PC-3 (cell line): ENCODE results near the gene PPM1G. TPM values are rescaled to one million over a fixed set of nuclear protein-coding genes. Genes with fewer than 3 reads are reported as not detected.

ENCODE experiments used
- ATAC-seq: fragments of 200-7000 bp; cut with Tn5 transposase; 2 replicates; pipeline ENCODE4 v1.9.1; 2020; ENCODE audit warnings: mild to moderate bottlenecking, moderate library complexity
- BruUV-seq: library from RNA; stranded (reverse); fragments of 400-500 nt; replicated peaks from 2 replicates; lab custom pipeline; 2021; lab: Mats Ljungman, UMichigan
- CTCF ChIA-PET: fragments of 300-600 bp; sonication (Branson Sonifier 250); formaldehyde crosslinking; loops from one replicate; lab custom pipeline; 2022; ENCODE audit warnings: antibody characterized with exemption; lab: Charles Lee
- POLR2A ChIA-PET: fragments of 300-600 bp; sonication (Branson Sonifier 250); formaldehyde crosslinking; loops from one replicate; lab custom pipeline; 2022; ENCODE audit warnings: antibody characterized with exemption; ENCODE audit not compliant: unreplicated experiment; lab: Charles Lee
- DNase-seq: peaks from one replicate; pipeline ENCODE4 v3.0.0-alpha.2; 2015
- H2AFZ ChIP-seq: fragments of 300-600 bp; sonication (generic); 2 replicates; pipeline ENCODE4 v1.6.0; 2016; ENCODE audit warnings: antibody characterized with exemption, low read length
- H3F3A ChIP-seq: fragments of 300-600 bp; sonication (generic); one replicate; pipeline ENCODE4 v1.6.0; 2017; ENCODE audit warnings: antibody characterized with exemption, low read length, control low read depth, mild to moderate bottlenecking; ENCODE audit not compliant: unreplicated experiment
- H3K27ac ChIP-seq: fragments of 300-600 bp; sonication (generic); 2 replicates; pipeline ENCODE4 v1.5.1; 2016; ENCODE audit warnings: mild to moderate bottlenecking, low read length
- H3K27me3 ChIP-seq: fragments of 300-600 bp; sonication (generic); 2 replicates; pipeline ENCODE4 v1.6.1; 2016; ENCODE audit warnings: low read length, mixed read lengths
- H3K36me3 ChIP-seq: fragments of 300-600 bp; sonication (generic); 2 replicates; pipeline ENCODE4 v1.6.1; 2016; ENCODE audit warnings: low read depth, mixed run types, low read length, mixed read lengths
- H3K4me1 ChIP-seq: fragments of 300-600 bp; sonication (generic); 2 replicates; pipeline ENCODE4 v1.5.1; 2016; ENCODE audit warnings: low read length; ENCODE audit not compliant: insufficient read depth
- H3K4me2 ChIP-seq: fragments of 300-600 bp; sonication (generic); 2 replicates; pipeline ENCODE4 v1.6.0; 2016; ENCODE audit warnings: low read length
- H3K4me3 ChIP-seq: fragments of 300-600 bp; sonication (generic); 2 replicates; pipeline ENCODE4 v1.5.1; 2016; ENCODE audit warnings: mild to moderate bottlenecking, low read length, mixed read lengths
- H3K79me2 ChIP-seq: fragments of 300-600 bp; sonication (generic); 2 replicates; pipeline ENCODE4 v1.6.1; 2017; ENCODE audit warnings: low read length, mixed read lengths
- H3K9ac ChIP-seq: fragments of 300-600 bp; sonication (generic); 2 replicates; pipeline ENCODE4 v1.6.0; 2016; ENCODE audit warnings: mild to moderate bottlenecking, low read length
- H3K9me2 ChIP-seq: fragments of 300-600 bp; sonication (generic); replicated peaks from 2 replicates; pipeline ENCODE4 v1.6.1; 2016; ENCODE audit warnings: mixed run types, low read length, mixed read lengths
- H3K9me3 ChIP-seq: fragments of 300-600 bp; sonication (generic); 2 replicates; pipeline ENCODE4 v1.6.1; 2016; ENCODE audit warnings: low read length, mixed read lengths
- H4K20me1 ChIP-seq: fragments of 300-600 bp; sonication (generic); 2 replicates; pipeline ENCODE4 v1.6.1; 2016; ENCODE audit warnings: low read length, mixed read lengths
- EZH2 ChIP-seq: fragments of 300-600 bp; sonication (generic); IDR thresholded peaks from one replicate; pipeline ENCODE4 v1.6.1; 2017; ENCODE audit warnings: antibody characterized with exemption, mild to moderate bottlenecking, low read length; ENCODE audit not compliant: unreplicated experiment
- EZH2phosphoT487 ChIP-seq: fragments of 300-600 bp; sonication (generic); IDR thresholded peaks from 2 replicates; pipeline ENCODE4 v1.6.1; 2018; ENCODE audit warnings: mild to moderate bottlenecking, antibody characterized with exemption, low read length, borderline replicate concordance
- intact Hi-C: fragments of 100-400 bp; cut with micrococcal nuclease; formaldehyde crosslinking; loops from 2 replicates; pipeline ENCODE4 v1.9.0; 2023
- total RNA-seq: library from RNA; depleted of rRNA; stranded (reverse); fragments of >200 nt; gene quantifications from 2 replicates; pipeline ENCODE4 v1.2.3, GENCODE V29; 2014
- TF ChIP-seq, protein P1 (sequence below): fragments of 300-600 bp; sonication (generic); conservative IDR thresholded peaks from 2 replicates; pipeline ENCODE4 v1.5.1; 2017; ENCODE audit warnings: antibody characterized with exemption, low read depth, mild to moderate bottlenecking, low read length

Gene PPM1G
- total RNA-seq, 1 experiment from 2014 or later = 122 TPM

GRCh38 chr2:27370026-27370815 is 39.2 kb downstream of the PPM1G start, which contains the start of the genes EIF2B4 and SNX17:
Gene EIF2B4 (minus strand): TSS chr2:27370338. CDS start chr2:27370314, 24 bp downstream.
Gene SNX17 (plus strand): TSS chr2:27370616. CDS start chr2:27370744, 128 bp downstream.
- no TSS peak for BruUV-seq
- H3F3A ChIP-seq = no peaks in the 10 kb centered on the region
- H3K27ac ChIP-seq = peak within 1 kb of the TSS; percentile 51
- peaks cover 27% of the 10 kb centered on the region for H3K36me3 ChIP-seq
- ChIA-PET POLR2A (interaction anchor here (0.6 to 1.0 kb wide), 2 partner anchors 39 to 49 kb away, joined by 3 to 5 read pairs; partner anchors contain the start of gene PPM1G), CTCF (no interaction called here)
- H3K4me3 ChIP-seq = peak within 1 kb of the TSS; percentile 76
- no peaks in the 10 kb centered on the region for H3K9me3 ChIP-seq
- peak within 1 kb of the TSS; percentile 93 for H3K9ac ChIP-seq
- no peaks in the 10 kb centered on the region for H4K20me1 ChIP-seq
- peak; percentile 99 for DNase-seq
- no peaks in the 10 kb centered on the region for H3K27me3 ChIP-seq
- H2AFZ ChIP-seq = peak within 1 kb of the TSS; percentile 90
- H3K9me2 ChIP-seq = no peaks in the 10 kb centered on the region
- peaks cover 48% of the 10 kb centered on the region for H3K79me2 ChIP-seq
- ATAC-seq = peak; percentile 92
- TF ChIP-seq EZH2phosphoT487 = no peak
- TF ChIP-seq, protein P1, sequence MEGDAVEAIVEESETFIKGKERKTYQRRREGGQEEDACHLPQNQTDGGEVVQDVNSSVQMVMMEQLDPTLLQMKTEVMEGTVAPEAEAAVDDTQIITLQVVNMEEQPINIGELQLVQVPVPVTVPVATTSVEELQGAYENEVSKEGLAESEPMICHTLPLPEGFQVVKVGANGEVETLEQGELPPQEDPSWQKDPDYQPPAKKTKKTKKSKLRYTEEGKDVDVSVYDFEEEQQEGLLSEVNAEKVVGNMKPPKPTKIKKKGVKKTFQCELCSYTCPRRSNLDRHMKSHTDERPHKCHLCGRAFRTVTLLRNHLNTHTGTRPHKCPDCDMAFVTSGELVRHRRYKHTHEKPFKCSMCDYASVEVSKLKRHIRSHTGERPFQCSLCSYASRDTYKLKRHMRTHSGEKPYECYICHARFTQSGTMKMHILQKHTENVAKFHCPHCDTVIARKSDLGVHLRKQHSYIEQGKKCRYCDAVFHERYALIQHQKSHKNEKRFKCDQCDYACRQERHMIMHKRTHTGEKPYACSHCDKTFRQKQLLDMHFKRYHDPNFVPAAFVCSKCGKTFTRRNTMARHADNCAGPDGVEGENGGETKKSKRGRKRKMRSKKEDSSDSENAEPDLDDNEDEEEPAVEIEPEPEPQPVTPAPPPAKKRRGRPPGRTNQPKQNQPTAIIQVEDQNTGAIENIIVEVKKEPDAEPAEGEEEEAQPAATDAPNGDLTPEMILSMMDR = peak; percentile 81
- intact Hi-C loops = loop anchor here (1.0 kb wide), 3 partner anchors 14 to 299 kb away; partner anchors contain the start of genes GTF3C2 and OST4
- H3K4me1 ChIP-seq = peaks cover 35% of the 10 kb centered on the region
- H3K4me2 ChIP-seq = peak within 1 kb of the TSS; percentile 98

DNA sequence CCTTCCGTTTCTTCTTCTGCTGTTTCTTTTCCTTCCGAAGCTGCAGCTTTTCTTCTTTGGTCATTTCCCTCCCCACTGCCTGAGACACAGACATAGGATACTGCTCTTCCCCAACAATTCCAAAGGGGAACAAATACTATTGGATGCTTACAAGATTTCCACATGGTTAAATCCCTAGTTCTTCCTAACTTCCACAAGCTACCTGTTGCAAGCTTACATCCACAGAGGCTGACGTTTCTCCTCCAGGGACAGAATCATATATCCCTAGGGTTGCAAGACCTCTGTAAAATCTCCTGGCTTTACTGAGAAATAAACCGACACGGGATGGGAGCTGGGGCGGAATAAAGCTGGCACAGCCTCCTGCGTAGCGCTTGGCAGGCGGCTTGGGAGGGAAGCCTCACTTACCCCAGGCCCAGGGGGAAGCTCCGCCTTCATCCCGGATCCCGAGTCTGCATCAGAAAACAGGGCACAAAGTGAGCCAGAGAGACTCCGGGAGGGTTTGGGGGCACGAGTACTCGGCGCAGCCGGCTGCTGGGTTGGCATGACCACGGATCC is 39.8 kb downstream of the PPM1G start:
- peak overlapping the region; percentile 76 for H3K4me3 ChIP-seq
- CTCF ChIA-PET = interaction anchor here (0.5 kb wide), 1 partner anchor 12 kb away, joined by 3 read pairs; no protein-coding TSS in a partner anchor
- peak overlapping the region; percentile 83 for H3K4me2 ChIP-seq
- TSS peak; percentile 51 for BruUV-seq
- peak; percentile 54 for DNase-seq
- ATAC-seq = peak; percentile 43
- intact Hi-C loops = loop anchor here (1.0 kb wide), 3 partner anchors 13 to 298 kb away; partner anchors contain the start of genes GTF3C2 and OST4
- peak overlapping the region; percentile 88 for H3K9ac ChIP-seq
- no peak for TF ChIP-seq EZH2phosphoT487
- no peak for TF ChIP-seq EZH2
- TF ChIP-seq, protein P1 = no peak
- no peaks in the 10 kb centered on the region for H3F3A ChIP-seq
- peak overlapping the region; percentile 50 for H3K27ac ChIP-seq
- no peaks in the 10 kb centered on the region for H3K27me3 ChIP-seq
- H3K4me1 ChIP-seq = peaks cover 35% of the 10 kb centered on the region
- peaks cover 48% of the 10 kb centered on the region for H3K79me2 ChIP-seq
- peak overlapping the region; percentile 90 for H2AFZ ChIP-seq
- no peaks in the 10 kb centered on the region for H3K9me2 ChIP-seq
- H4K20me1 ChIP-seq = no peaks in the 10 kb centered on the region
- no peaks in the 10 kb centered on the region for H3K9me3 ChIP-seq
- H3K36me3 ChIP-seq = peaks cover 27% of the 10 kb centered on the region
- POLR2A ChIA-PET = interaction anchor here (0.6 to 1.0 kb wide), 2 partner anchors 40 to 48 kb away, joined by 3 to 5 read pairs; partner anchors contain the start of gene PPM1G
